ENCODE measurements around the gene HMMR.

GRCh38 chr5:163456840-163457239 is 3.6 kb upstream of the HMMR start:
- TF ChIP-seq CTCF (conservative IDR thresholded peaks at IDR 0.05; ENCODE audit: low read depth, low read length) (no peak), EZH2 (IDR thresholded peaks at IDR 0.05; ENCODE audit: borderline replicate concordance, low read depth, low read length, poor library complexity, severe bottlenecking) (no peak)
